ENCODE data around the gene HRH1.

HRH1 gene

GRCh38 chr3:11284011-11284410, 129.7 kb downstream of the HRH1 start:
- no peak for DNase-seq (ENCODE audit: low spot score)

- DNase-seq (ENCODE audit: low spot score), result no peak
Observed at GRCh38 chr3:11285471-11285870, 131.2 kb downstream of the HRH1 start.

GRCh38 chr3:11287404-11287803, 133.1 kb downstream of the HRH1 start:
- no peak for DNase-seq (ENCODE audit: low spot score)

- DNase-seq (ENCODE audit: low spot score), result no peak
Observed at GRCh38 chr3:11288021-11288491, 133.8 kb downstream of the HRH1 start.

GRCh38 chr3:11288786-11289637, 134.7 kb downstream of the HRH1 start:
- DNase-seq (ENCODE audit: low spot score), result no peak

- DNase-seq (ENCODE audit: low spot score), result no peak
Observed at GRCh38 chr3:11289864-11290263, 135.6 kb downstream of the HRH1 start.

GRCh38 chr3:11290743-11291680, 136.7 kb downstream of the HRH1 start:
- DNase-seq (ENCODE audit: low spot score), result no peak

GRCh38 chr3:11291808-11292207, 137.5 kb downstream of the HRH1 start:
- DNase-seq (ENCODE audit: low spot score), result no peak

- no peak for DNase-seq (ENCODE audit: low spot score)
Observed at GRCh38 chr3:11297126-11297525, 142.8 kb downstream of the HRH1 start.

- no peak for DNase-seq (ENCODE audit: low spot score)
Observed at GRCh38 chr3:11300970-11301369, 146.7 kb downstream of the HRH1 start.

GRCh38 chr3:11302444-11302843, 148.2 kb downstream of the HRH1 start:
- DNase-seq (ENCODE audit: low spot score), result no peak

GRCh38 chr3:11304175-11304574, 149.9 kb downstream of the HRH1 start:
- DNase-seq (ENCODE audit: low spot score), result no peak

- no peak for DNase-seq (ENCODE audit: low spot score)
Observed at GRCh38 chr3:11305509-11305908, 151.2 kb downstream of the HRH1 start.

GRCh38 chr3:11306817-11307589, 152.7 kb downstream of the HRH1 start:
- no peak for DNase-seq (ENCODE audit: low spot score)

GRCh38 chr3:11307830-11308432, 153.6 kb downstream of the HRH1 start:
- peak; percentile 34 for DNase-seq (ENCODE audit: low spot score)

- no peak for DNase-seq (ENCODE audit: low spot score)
Observed at GRCh38 chr3:11310258-11310657, 156.0 kb downstream of the HRH1 start.

- DNase-seq (ENCODE audit: low spot score), result no peak
Observed at GRCh38 chr3:11312166-11312565, 157.9 kb downstream of the HRH1 start.

Data from Ammon's horn (tissue), 1 donor.